Activated naive CD4-positive, alpha-beta T cell treated with Interleukin-2 at 50 U/mL for 16 hours (primary cell): ENCODE measurements around the gene SPSB3.

ENCODE experiments used
- DNase-seq: peaks from one replicate; pipeline ENCODE4 v3.0.0-alpha.2; 2020

Gene SPSB3

DNA sequence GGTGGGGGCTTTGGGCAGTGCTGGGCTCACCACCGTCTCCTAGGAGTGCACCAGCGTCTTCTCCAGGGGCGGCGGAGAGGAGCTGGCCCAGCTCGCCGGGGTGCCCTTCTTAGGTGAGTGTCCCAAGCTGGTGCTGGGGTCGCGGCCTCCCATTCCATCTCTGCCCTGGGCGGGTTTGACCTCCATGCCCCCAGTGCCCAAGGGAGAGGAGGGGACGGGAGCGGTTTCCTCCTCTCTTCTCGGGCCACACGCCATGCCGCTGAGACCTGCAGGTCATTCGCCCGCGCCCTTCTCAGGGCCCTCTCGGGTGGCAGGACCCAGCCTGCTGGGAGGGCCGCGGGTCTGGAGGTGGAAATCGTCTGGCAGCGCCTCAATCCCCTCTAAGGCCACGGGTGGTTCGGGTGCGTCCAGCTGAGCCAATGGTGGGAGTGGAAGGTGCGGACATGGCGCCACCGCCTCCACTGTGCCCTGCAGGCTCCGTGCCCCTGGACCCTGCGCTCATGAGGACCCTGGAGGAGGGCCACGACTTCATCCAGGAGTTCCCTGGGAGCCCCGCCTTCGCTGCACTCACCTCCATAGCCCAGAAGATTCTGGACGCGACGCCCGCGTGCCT lies 5.8 kb upstream of the SPSB3 start:
- DNase-seq, result no peak

DNA sequence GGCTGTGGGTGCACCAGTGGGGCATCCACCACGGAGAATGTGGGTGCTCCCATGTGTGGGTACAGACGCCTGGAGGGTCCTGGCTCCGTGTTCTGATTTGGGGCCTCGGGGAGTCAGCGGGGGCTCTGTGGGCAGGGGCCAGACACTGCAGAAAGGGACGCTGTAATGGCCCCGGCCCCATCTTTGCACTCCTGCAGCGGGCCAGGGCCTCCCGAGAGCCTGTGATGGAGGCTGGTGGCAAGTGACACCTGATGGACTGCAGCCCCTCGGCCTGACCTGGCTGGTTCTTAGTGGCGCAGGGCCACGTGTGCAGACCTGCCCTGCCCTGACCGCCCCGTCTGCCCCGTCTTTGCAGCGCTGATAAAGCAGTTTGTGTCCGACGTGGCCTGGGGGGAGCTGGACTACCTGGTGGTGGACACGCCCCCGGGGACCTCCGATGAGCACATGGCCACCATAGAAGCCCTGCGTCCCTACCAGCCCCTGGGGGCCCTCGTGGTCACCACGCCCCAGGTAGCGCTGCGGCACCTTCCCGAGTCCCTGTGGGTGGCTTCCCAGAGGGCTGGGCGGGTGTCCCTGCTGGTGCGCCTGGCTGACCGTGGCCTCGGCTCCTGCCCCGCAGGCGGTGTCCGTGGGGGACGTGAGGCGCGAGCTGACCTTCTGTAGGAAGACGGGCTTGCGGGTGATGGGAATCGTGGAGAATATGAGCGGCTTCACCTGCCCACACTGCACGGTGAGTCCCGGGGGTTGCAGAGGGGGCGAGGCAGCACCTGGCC lies 5.1 kb upstream of the SPSB3 start:
- DNase-seq, result no peak

DNA sequence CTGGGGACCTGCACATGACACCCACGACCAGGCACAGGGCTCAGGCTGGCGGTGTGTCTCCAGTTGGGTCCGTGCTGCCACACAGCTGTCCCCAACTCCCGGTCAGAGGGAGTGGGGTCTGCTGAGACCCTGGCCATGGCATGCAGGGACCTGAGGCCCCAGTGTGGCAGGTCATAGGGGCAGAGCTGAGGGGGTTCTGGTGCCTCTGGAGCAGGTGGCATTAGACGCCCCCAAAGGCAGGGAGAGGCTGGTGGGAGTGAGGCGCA lies 4.6 kb upstream of the SPSB3 start:
- no peak for DNase-seq

DNA sequence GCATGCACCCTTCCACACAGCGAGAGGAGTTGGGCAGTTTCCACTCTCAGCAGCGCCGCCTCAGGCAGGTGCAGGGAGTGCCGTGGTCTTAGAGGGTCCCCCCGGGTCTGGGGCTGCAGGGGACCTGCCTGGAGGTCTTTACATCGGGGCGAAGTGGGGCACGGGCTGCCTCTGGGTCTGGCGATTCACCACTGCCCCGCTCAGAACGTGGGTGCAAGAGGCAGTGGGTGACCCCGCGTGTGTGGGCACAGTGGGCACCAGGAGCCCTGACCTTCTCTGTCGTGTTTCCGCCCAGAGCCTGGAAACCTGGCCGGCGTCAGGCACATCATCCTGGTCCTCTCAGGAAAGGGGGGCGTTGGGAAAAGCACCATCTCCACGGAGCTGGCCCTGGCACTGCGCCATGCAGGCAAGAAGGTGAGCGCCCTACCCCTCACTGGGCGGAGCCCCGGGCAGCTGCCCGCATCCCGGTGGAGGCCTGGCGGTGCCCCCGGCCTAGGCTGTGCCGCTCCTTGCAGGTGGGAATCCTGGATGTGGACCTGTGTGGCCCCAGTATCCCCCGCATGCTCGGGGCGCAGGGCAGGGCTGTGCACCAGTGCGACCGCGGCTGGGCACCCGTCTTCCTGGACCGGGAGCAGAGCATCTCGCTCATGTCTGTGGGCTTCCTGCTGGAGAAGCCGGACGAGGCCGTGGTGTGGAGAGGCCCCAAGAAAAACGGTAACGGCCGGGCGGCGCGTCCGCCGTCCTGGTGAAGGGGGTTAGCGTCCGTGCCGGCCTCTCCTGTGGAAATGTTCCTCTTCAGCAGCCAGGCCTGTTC lies 4.1 kb upstream of the SPSB3 start:
- no peak for DNase-seq

DNA sequence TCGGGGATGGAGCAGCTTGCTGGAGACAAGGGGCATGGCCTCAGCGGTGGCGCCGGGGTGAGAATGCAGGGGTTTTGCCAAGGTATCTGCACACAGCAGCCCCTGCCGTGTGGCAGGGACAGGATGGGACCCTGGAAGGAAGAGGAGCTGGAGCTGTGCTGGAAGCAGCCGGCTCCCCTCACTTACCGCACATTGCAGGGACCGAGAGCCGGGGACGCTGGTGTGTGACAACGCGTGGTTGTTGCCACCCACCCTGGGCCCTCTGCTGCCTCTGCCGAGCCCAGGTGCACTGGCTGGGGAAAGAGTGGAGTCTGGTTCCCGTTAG lies 3.4 kb upstream of the SPSB3 start:
- no peak for DNase-seq

DNA sequence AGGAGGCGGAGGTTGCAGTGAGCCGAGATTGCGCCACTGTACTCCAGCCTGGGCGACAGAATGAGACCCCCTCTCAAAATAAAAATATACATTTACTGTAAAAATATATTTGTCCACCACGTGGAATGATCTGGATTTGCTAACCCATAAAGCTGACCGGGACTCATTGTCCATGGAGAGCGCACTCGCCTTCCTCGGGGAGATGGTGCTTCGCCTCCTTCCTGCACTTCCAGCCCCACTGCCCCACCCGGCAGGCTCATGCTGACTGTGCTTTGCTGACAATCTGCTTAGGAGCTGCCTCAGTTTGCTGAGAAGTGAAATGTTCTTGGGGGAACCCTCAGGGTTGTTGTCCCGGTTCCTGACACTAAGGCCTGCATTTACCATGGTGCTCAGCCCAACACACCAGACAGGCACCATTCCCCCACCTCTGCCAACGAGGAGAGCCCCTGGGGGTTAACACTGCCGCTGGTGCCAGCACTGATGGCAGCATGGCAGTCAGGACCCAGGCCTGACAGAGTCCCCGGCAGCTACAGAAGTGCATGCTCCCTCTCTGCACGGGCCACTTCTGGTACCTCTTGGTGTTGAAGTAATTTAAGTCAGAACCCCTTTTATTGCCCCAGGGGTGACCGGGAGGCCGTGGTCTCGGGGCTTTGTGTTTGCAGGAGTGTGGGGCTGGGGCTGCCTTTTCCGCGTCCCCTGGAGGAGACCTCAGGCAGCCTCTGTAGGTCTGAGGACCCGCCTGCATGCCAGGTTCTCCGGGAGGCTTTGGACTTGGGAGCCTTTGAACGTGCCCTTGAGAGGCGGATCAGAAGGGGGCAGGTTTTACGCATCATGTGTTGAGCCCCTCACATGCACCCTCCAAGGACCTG lies 2.8 kb upstream of the SPSB3 start:
- no peak for DNase-seq

DNA sequence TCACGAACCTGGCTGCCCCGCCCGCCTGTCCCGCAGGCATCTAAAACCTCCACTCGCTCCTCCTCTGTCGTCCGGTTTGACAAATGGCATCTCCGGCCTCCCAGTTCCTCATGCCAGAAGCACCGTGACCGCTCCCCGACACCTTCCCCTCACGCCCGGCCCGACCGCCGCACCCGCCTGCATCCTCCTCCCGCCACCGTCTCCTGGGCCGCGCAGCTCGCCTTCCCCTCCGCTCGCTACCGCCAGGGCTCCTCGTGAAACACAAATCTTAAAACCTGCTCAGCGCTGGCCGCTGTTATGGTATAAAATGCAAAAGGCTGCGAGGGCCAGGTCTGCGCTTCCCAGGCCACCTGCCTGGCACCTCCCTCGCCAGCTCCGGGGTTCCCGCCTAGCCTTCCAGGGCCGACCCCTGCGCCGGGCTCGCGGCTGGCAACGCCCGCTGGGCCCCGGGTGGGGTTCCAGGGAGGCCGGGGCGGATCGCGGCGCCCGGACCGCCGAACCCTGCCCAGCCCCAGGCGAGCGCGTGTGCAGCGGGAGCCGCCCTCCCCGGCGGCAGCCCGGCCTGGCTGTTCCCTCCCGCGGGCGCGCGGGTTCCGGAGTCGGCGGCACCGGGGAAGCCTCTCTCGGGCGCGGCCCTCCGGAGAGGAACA lies 488 bp downstream of the SPSB3 start:
- DNase-seq, result peak; percentile 44

DNA sequence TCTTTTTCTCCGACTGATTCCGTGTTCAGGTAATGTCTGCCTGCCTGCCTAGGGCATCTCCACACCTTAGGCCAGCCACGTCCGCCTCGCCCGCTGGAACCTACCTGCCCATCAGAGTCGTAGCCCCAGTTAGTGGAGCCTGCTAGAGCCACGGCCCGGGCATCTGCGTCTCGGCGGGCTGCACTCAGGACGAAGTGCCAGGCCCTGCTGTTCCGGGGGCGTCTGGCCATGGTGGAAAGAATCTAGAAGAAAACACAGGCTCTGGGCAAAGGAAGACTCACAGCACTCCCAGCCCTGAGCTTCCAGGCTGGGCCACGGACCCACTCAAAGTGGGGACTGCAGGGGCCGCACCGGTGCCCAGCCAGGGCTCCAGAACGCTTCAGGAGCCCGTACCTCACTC lies 1.1 kb downstream of the SPSB3 start:
- no peak for DNase-seq

DNA sequence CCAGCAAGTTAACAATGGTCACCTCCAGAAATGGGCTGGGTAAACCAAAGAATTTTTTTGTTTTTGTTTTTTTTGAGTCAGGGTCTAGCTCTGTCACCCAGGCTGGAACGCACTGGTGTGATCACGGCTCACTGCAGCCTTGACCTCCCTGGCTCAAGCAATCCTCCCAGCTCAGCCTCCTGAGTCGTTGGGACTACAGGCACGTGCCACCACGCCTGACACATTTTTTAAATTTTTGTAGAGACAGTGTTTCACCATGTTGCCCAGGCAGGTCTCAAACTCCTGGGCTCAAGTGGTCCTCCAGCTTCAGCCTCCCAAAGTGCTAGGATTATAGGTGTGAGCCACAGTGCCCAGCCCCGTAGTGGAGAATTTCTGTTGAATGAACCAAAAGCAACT lies 1.7 kb downstream of the SPSB3 start:
- DNase-seq, result no peak

DNA sequence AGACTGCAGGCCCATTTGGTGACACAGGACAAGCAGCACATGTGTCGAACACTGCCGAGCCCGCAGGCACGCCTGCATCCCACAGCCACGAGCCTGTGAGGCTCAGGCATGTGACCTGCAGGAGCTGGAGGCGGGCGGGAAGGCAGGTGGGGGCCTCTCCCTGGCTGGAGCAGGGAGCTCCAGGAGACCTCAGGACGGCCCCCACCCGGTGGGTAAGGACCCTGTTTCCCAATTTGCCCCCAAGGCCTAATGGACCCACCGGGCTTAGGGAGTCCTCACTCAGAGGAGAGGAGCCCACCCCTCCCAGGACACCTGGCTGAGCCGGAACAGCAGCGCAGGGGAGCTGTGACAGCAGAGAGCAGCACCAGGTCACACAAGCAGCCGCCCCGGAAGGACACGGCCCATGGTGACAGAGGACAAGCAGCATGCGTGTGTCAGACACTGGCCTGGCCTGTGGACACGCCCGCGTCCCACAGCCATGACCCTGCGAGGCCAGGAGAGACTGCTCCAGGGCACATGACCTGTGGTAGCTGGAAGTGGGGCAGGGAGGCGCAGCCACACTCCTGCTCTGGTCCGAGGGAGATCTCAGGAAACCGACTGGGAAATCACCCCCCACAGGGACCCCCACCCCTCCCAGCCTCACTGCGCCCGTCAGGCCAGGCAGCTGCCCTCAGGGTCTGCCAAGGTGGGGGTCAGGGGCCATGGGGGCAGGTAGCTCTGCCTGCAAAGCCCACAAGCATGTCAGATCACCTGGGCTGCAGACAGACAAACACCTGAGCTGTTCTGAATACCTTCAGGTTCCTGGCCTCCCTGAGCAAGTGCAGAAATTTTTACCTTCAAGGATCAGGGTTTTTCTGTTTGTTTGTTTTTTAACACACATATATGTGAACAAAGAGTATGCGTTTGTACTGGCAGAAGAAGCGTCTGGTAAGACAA lies 2.4 kb downstream of the SPSB3 start:
- DNase-seq, result no peak

DNA sequence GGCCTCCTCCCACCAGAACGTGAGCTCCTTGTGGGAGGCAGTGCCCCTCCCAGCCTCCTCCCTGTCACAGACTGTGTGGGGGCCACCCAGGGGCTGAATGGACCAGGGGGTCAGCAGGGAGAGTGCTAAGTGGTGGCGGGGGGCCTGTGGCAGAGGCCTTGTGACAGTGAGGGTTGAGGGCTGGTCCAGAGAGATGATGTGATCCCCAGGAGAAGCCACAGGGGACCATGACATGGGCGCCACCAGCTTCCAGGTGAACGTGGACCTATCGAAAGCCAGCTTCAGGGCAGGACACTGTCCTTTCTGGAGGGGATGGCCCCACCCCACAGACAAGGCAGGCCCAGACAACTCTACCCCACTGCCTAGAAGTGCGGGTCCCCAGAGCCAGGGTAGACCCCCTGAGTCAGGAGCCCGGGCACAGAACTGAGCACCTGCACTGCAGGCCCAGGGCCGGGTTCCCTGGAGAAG lies 3.1 kb downstream of the SPSB3 start:
- no peak for DNase-seq

DNA sequence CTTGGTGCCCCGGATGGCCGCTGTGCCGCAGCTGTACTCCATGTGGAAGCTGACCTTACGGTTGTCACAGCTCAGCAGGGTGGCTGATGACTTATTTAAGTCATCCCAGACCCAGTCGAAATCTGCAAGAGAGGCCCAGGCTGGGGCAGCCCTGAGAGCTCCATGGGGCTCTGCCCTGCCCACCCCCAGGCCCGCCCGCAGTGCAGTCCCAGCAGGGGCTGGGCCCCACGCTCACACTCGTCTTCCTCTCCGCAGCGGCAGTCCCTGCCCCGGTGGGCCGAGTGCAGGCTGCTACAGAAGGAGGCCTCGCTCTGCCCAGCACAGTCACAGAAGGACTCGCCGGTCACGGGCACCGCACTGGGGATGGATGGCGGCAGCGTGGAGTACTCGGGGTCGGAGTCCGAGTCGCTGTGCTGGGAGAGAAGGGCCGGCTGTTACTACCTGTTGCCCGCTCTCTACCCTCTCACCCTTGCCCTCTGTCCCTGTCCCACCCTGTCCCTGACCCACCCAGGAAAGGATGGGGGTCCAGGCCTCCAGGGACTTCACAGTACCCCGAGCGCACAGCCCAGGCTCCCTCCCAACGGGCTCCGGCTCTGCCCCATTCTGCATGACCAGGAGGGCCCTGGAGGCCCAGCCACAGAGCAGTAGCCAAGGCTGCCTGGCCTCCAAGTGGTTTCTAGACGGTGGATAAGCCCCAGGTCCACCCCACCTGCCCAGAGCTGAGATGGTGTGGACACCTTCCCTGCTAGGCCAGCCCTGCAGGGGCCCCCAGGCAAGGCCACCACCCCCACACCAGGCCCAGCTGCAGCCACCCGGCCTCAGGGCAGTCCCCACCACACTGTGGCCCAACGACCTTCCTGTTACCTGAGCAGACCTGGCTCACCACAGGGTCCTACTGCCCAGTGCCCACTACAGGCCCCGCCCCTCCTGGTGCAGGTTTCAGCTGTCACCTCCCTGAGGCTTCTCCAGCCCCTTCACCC lies 3.9 kb downstream of the SPSB3 start:
- DNase-seq, result no peak

DNA sequence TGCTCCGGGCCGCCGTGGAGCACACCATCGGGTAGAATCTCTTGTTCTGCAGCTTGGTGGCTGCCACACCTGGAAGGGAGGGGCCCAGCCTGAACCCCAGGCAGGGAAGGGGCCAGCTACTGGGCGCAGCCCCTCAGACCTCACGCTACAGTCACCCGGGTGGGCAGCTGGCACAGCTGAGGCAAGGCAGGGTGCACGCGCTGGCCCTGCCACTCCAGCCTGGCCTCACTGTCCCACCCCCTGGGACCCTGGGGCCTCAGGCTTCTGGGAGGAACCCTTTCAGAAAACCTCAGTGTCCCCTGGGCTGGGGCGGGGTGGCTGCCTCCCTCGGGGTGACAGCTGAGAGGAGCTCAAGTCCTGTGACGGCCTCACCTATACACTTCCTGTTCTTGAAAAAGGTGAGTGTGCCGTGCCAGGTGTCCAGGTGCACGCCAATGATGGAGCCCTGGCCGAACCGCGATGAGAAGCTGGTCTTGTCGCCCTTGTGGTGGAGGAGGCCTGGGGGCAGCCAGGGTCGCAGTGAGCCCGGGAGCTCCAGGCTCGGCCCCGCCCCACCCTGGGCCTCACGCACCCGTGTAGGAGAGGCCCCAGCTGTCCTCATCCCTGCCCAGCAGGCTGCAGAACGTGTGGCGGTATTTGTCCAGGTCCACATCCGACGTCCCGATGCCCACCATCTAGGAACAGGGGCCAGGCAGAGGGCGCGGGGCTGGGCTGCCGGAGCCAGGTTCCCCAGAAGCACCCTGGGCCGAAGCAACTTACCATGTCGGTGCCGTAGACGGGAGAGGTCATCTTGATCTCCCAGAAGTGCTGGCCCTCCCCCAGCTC lies 4.8 kb downstream of the SPSB3 start:
- no peak for DNase-seq

DNA sequence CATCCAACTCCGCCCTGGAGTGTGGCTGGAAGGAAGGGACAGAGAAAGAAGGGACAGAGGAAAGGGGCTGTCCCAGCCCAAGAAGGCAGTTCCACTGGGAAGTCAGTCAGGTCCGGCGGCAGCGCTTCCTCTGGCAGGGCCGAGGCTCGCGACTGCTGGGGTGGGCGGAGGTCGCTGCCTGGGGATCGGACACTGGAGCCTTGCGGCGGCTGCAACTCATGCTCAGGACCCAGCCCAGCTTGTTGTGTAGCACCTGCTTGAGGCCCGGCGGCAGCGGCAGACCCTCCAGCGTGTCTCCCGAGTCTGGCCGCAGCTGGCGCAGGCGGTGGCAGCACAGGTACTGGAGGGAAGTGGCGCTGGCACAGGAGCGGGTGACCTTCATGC lies 5.4 kb downstream of the SPSB3 start:
- DNase-seq, result no peak

DNA sequence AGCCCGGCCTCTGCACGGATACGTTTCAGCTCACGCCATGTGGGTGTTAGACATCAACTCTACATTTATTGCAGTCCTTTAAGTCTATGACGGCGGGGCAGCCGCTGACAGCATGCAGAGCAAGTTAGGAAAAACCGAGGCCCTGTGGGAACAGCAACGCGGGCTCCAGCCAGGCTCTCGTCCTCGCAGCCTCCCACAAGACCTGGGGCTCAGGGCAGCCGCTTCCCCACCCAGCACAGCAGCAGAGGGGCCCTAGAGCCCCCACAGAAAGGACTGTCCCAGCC lies 5.8 kb downstream of the SPSB3 start:
- DNase-seq, result no peak

DNA sequence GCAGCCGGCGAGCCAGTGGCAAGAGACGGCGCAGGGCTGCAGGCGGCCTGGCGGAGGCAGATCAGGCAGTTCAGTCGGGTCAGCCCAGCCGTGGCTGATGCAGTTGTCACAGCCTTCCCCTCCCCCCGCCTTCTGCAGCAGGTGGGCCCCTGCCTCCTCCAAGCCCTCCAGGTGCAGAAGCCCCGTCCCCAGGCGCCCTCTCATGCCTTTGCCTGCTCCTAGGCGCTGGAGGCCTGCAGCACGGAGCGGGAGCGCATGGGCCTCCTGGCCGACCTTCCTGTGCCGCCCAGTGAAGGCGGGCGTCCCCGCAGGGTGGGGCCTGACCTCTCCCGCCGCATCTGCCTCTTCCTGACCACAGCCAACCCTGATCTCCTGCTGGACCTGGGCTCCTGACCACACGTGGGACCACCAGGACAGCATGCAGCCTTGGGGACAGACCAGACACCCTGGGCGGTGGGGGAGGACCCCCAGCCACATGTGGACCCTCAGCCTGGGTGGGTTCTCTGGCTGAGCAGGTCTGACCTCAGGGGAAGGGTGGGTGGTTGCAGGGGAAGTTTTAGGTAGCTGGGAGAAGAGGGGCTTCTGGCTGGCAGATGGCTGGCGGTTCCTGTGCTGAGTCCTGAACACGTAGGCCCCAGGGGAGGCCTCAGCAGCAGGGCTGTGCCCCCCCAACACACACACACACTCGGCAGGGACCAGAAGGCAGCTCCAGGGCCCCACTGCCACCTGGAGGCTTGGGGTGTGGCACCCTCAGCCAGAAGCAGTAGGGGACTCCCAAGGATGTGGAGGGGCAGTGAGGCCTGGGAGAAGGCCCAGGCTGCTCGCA lies 6.3 kb downstream of the SPSB3 start:
- no peak for DNase-seq

DNA sequence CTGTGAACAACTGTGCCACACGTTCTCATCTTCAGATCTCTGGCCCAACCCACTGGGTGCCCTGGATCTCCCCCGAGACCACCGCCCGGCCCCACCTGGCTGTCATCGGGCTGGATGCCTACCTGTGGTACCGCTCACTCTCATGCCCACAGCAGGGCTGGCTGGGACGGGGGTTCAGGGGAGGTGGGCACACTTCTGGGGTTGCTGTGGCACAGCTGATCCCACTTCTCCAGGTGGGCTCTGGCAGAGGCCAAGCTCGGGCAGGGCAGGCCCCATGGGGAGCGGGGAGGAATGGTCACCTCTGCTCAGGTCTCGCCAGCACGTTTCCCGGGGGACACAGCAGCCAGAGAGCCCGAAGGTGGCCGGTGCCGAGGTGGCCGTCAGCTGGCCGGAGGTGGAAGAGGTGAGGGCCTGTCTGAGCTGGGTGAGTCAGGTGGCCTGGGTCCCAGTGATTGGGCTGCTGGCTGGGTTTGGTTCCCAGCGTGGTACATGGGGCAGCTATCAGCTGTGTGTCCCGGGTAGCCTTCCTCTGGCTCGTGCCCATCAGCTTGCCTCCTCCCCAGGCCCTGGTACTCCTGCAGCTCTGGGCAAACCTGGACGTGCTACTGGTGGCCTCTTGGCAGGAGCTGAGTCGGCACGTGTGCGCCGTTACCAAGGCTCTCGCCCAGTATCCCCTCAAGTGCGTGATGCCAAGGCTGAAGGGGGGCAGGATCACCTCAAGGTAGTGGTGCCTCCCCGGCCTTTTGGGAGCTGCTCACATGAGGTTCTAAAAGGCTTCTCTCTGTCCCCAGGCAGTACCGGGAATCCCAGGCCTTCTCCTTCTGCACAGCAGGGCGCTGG lies 7.1 kb downstream of the SPSB3 start:
- no peak for DNase-seq

DNA sequence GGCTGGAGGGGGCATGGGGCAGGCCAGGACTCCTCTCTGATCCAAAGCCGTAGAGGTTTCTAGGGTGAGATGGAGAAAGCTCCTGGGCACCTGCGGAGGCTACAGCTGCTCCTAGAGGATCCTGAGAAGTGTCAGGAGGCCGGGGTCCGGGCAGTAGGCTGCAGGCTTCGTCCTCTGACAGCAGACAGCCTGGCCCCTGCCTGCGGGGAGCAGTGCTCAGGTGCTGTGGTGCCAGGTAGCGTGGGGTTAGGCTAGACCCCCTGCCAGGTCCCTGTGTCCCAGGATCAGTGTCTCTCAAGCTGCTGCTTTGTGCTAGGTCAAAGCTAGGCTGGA lies 8.0 kb downstream of the SPSB3 start:
- DNase-seq, result no peak
